ENCODE measurements around the gene OPA1.

The OPA1 gene

GRCh38 chr3:193710286-193711165, 117.5 kb downstream of the OPA1 start:
- no peak overlapping the region for H3K4me3 ChIP-seq (ENCODE audit: insufficient read length, low read depth)
- peak; percentile 43 for DNase-seq (ENCODE audit: low read depth, low spot score)
- no peak overlapping the region for H3K9ac ChIP-seq (ENCODE audit: insufficient read length, low read depth)
- no peaks in the 10 kb centered on the region for H3K4me1 ChIP-seq (ENCODE audit: insufficient read depth, insufficient read length)
- H3K27me3 ChIP-seq (ENCODE audit: insufficient read depth, insufficient read length): no peaks in the 10 kb centered on the region
- TF ChIP-seq YY1 (IDR thresholded peaks at IDR 0.05; ENCODE audit: insufficient read depth, insufficient read length) (no peak), ZNF274 (IDR thresholded peaks at IDR 0.05; ENCODE audit: low read depth, low read length) (no peak), SUZ12 (IDR thresholded peaks at IDR 0.05; ENCODE audit: extremely low read depth, insufficient read depth, insufficient read length) (no peak)
- H3K36me3 ChIP-seq (ENCODE audit: insufficient read depth, insufficient read length, low read length): no peaks in the 10 kb centered on the region
- H3K9me3 ChIP-seq (ENCODE audit: insufficient read depth, low read length): peaks cover 36% of the 10 kb centered on the region

DNA sequence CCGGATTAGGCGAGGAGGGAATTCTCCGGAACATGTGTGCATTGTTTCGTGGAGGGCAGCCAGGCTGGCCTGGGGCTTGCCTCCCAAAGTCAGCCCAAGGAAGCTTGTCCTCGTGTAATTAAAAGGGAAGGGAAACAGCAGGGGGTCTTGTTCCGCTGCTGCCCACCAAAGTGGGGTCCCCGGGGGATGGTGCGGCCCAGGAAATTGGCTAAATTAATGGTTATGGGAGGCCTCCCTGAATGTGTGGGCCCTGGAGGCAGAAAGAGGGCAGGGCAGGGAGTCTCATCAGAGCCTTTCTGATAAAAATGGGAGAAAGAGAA, 118.1 kb downstream of the OPA1 start:
- Histone ChIP-seq H3K4me1 (ENCODE audit: insufficient read depth, insufficient read length) (no peaks in the 10 kb centered on the region), H3K36me3 (ENCODE audit: insufficient read depth, insufficient read length, low read length) (no peaks in the 10 kb centered on the region), H3K4me3 (ENCODE audit: insufficient read length, low read depth) (no peak overlapping the region), H3K27me3 (ENCODE audit: insufficient read depth, insufficient read length) (no peaks in the 10 kb centered on the region), H3K9ac (ENCODE audit: insufficient read length, low read depth) (no peak overlapping the region), H3K9me3 (ENCODE audit: insufficient read depth, low read length) (peaks cover 42% of the 10 kb centered on the region)
- no peak for DNase-seq (ENCODE audit: low read depth, low spot score)
- no peak for TF ChIP-seq SUZ12 (IDR thresholded peaks at IDR 0.05; ENCODE audit: extremely low read depth, insufficient read depth, insufficient read length)
- no peak for TF ChIP-seq YY1 (IDR thresholded peaks at IDR 0.05; ENCODE audit: insufficient read depth, insufficient read length)
- TF ChIP-seq ZNF274 (IDR thresholded peaks at IDR 0.05; ENCODE audit: low read depth, low read length): no peak

- H3K9me3 ChIP-seq (ENCODE audit: insufficient read depth, low read length): peaks cover 46% of the 10 kb centered on the region
- H3K9ac ChIP-seq (ENCODE audit: insufficient read length, low read depth): no peak overlapping the region
- no peaks in the 10 kb centered on the region for H3K27me3 ChIP-seq (ENCODE audit: insufficient read depth, insufficient read length)
- no peaks in the 10 kb centered on the region for H3K36me3 ChIP-seq (ENCODE audit: insufficient read depth, insufficient read length, low read length)
- no peak overlapping the region for H3K4me3 ChIP-seq (ENCODE audit: insufficient read length, low read depth)
- no peak for DNase-seq (ENCODE audit: low read depth, low spot score)
- no peak for TF ChIP-seq ZNF274 (IDR thresholded peaks at IDR 0.05; ENCODE audit: low read depth, low read length)
- no peak for TF ChIP-seq SUZ12 (IDR thresholded peaks at IDR 0.05; ENCODE audit: extremely low read depth, insufficient read depth, insufficient read length)
- TF ChIP-seq YY1 (IDR thresholded peaks at IDR 0.05; ENCODE audit: insufficient read depth, insufficient read length): no peak
- no peaks in the 10 kb centered on the region for H3K4me1 ChIP-seq (ENCODE audit: insufficient read depth, insufficient read length)
These were observed 118.5 kb downstream of the OPA1 start for GRCh38 chr3:193711523-193711963.

- Histone ChIP-seq H3K36me3 (ENCODE audit: insufficient read depth, insufficient read length, low read length) (no peaks in the 10 kb centered on the region), H3K9ac (ENCODE audit: insufficient read length, low read depth) (no peak overlapping the region), H3K4me3 (ENCODE audit: insufficient read length, low read depth) (no peak overlapping the region), H3K4me1 (ENCODE audit: insufficient read depth, insufficient read length) (no peaks in the 10 kb centered on the region), H3K27me3 (ENCODE audit: insufficient read depth, insufficient read length) (no peaks in the 10 kb centered on the region), H3K9me3 (ENCODE audit: insufficient read depth, low read length) (peaks cover 50% of the 10 kb centered on the region)
- TF ChIP-seq ZNF274 (IDR thresholded peaks at IDR 0.05; ENCODE audit: low read depth, low read length) (no peak), YY1 (IDR thresholded peaks at IDR 0.05; ENCODE audit: insufficient read depth, insufficient read length) (no peak), SUZ12 (IDR thresholded peaks at IDR 0.05; ENCODE audit: extremely low read depth, insufficient read depth, insufficient read length) (no peak)
- no peak for DNase-seq (ENCODE audit: low read depth, low spot score)
These were observed 119.1 kb downstream of the OPA1 start for GRCh38 chr3:193711964-193712598.

DNA sequence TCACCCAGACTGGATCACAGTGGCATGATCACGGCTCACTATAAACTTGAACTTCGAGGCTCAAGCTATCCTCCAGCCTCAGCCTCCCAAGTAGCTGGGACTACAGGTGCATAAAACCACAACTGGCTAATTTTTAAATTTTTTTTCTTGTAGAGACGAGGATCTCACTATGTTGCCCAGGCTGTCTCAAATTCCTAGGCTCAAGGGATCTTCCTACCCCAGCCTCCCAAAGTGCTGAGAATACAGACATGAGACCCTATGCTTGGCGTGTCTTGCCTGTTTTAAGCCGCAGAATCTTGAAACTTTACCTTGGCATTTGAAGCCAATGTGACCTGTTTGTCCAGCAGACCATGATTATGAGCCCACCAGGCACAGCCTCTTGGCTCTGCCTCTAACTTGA, 119.9 kb downstream of the OPA1 start:
- Histone ChIP-seq H3K4me1 (ENCODE audit: insufficient read depth, insufficient read length) (no peaks in the 10 kb centered on the region), H3K4me3 (ENCODE audit: insufficient read length, low read depth) (no peak overlapping the region), H3K9ac (ENCODE audit: insufficient read length, low read depth) (no peak overlapping the region), H3K27me3 (ENCODE audit: insufficient read depth, insufficient read length) (no peaks in the 10 kb centered on the region), H3K36me3 (ENCODE audit: insufficient read depth, insufficient read length, low read length) (no peaks in the 10 kb centered on the region), H3K9me3 (ENCODE audit: insufficient read depth, low read length) (peaks cover 50% of the 10 kb centered on the region)
- TF ChIP-seq SUZ12 (IDR thresholded peaks at IDR 0.05; ENCODE audit: extremely low read depth, insufficient read depth, insufficient read length) (no peak), ZNF274 (IDR thresholded peaks at IDR 0.05; ENCODE audit: low read depth, low read length) (no peak), YY1 (IDR thresholded peaks at IDR 0.05; ENCODE audit: insufficient read depth, insufficient read length) (no peak)
- DNase-seq (ENCODE audit: low read depth, low spot score): no peak

DNA sequence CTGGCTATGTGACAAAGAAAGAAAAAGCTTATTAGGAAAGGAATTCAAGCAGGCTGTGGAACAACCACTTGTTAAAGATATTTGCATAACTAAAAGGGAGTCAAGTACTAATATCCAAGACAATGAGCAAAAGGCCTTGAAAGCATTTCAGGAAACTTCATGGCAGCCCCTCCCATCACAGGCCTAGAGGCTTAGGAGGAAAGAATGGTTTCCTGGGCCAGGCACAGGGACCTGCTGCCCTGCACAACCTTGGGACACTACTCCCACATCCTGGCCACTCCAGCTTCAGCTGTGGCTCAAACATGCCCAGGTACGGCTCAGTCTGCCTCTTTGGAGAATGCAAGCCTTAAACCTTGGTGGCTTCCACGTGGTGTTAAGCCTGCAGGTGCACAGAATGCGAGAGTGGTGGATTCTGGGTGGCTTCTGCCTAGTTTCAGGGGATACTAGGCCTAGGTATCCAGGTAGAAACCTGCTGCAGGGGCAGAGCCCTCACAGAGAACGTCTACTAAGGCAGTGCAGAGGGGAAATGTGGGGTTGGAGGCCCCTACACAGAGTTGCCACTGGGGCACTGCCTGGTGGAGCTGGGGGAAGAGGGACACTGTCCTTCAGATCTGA, 121.6 kb downstream of the OPA1 start:
- Histone ChIP-seq H3K36me3 (ENCODE audit: insufficient read depth, insufficient read length, low read length) (no peaks in the 10 kb centered on the region), H3K27me3 (ENCODE audit: insufficient read depth, insufficient read length) (no peaks in the 10 kb centered on the region), H3K9ac (ENCODE audit: insufficient read length, low read depth) (no peak overlapping the region), H3K4me1 (ENCODE audit: insufficient read depth, insufficient read length) (no peaks in the 10 kb centered on the region), H3K9me3 (ENCODE audit: insufficient read depth, low read length) (peaks cover 55% of the 10 kb centered on the region), H3K4me3 (ENCODE audit: insufficient read length, low read depth) (no peak overlapping the region)
- TF ChIP-seq YY1 (IDR thresholded peaks at IDR 0.05; ENCODE audit: insufficient read depth, insufficient read length): no peak
- no peak for TF ChIP-seq SUZ12 (IDR thresholded peaks at IDR 0.05; ENCODE audit: extremely low read depth, insufficient read depth, insufficient read length)
- TF ChIP-seq ZNF274 (IDR thresholded peaks at IDR 0.05; ENCODE audit: low read depth, low read length): no peak
- DNase-seq (ENCODE audit: low read depth, low spot score): no peak

DNA sequence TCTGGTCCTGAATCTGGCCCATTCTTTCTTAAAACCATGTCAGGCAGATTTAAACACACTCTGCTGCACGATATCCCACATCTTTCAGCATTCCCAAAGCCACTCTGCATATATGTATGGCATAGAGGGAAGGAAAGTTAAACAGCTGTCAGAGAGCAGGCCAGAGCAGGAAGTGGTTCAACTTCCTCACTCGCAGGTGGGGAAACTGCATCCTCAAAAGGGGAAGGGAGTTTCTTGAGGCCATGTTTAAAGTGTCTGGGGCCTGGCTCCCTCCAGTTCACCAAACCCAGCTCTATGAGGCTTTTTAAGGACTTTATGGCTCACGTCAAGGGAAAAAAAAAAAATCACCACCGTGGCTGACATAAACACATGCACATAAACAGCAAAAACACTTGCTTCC, 123.1 kb downstream of the OPA1 start:
- Histone ChIP-seq H3K4me1 (ENCODE audit: insufficient read depth, insufficient read length) (no peaks in the 10 kb centered on the region), H3K9ac (ENCODE audit: insufficient read length, low read depth) (no peak overlapping the region), H3K36me3 (ENCODE audit: insufficient read depth, insufficient read length, low read length) (no peaks in the 10 kb centered on the region), H3K27me3 (ENCODE audit: insufficient read depth, insufficient read length) (no peaks in the 10 kb centered on the region), H3K4me3 (ENCODE audit: insufficient read length, low read depth) (no peak overlapping the region), H3K9me3 (ENCODE audit: insufficient read depth, low read length) (peaks cover 58% of the 10 kb centered on the region)
- DNase-seq (ENCODE audit: low read depth, low spot score): no peak
- TF ChIP-seq ZNF274 (IDR thresholded peaks at IDR 0.05; ENCODE audit: low read depth, low read length) (no peak), YY1 (IDR thresholded peaks at IDR 0.05; ENCODE audit: insufficient read depth, insufficient read length) (no peak), SUZ12 (IDR thresholded peaks at IDR 0.05; ENCODE audit: extremely low read depth, insufficient read depth, insufficient read length) (no peak)
